Vagina (tissue), 2 donors: ENCODE data around the gene IMPA2.

Experiments
- CTCF ChIP-seq, 3 experiments: fragments of 450-650 bp in 2 of 3; fragments of 200-600 bp in 1 of 3; sonication (generic) in 1 of 3; IDR thresholded peaks; one replicate each; pipeline ENCODE4 v1.5.1; 2017 to 2019; ENCODE audit warnings: antibody characterized with exemption in 3 of 3, mild to moderate bottlenecking in 2 of 3, moderate library complexity in 2 of 3
- POLR2A ChIP-seq, 2 donors: fragments of 450-650 bp; IDR thresholded peaks; one replicate each; pipeline ENCODE4 v1.6.1; 2017; ENCODE audit warnings: antibody characterized with exemption in 2 of 2, mild to moderate bottlenecking in 2 of 2, moderate library complexity in 2 of 2
- POLR2AphosphoS5 ChIP-seq, 2 donors: sonication (generic); formaldehyde crosslinking; IDR thresholded peaks; one replicate each; pipeline ENCODE4 v1.9.0; 2017; ENCODE audit warnings: antibody characterized with exemption in 2 of 2, mild to moderate bottlenecking in 2 of 2, low read depth in 1 of 2; ENCODE audit not compliant: insufficient read depth in 1 of 2

- TF ChIP-seq CTCF (IDR thresholded peaks at IDR 0.05) (no peak), POLR2A (IDR thresholded peaks at IDR 0.05) (no peak), POLR2AphosphoS5 (IDR thresholded peaks at IDR 0.05; ENCODE audit: insufficient read depth in 1 of 2, low read depth in 1 of 2) (no peak)
These were observed 48.9 kb upstream of the IMPA2 start for GRCh38 chr18:11932393-11932792.
